ENCODE measurements around the gene BID. TPM values are rescaled to one million over a fixed set of nuclear protein-coding genes. Genes with fewer than 3 reads are reported as not detected.
A peak's percentile ranks its signal among the peaks of the same experiment; 100 is the strongest.

BID gene
- total RNA-seq, 2 donors from 2014 or later, result 20.1 to 24.4 TPM

- WGBS, 2 experiments (ENCODE audit: insufficient coverage in 1 of 2, insufficient read length in 1 of 2), result 89 to 96% methylated on average over 5 to 6 of the region's 6 CpGs
- Histone ChIP-seq H3K9ac (ENCODE audit: extremely low read depth, low read length, poor library complexity, severe bottlenecking) (no peak overlapping the region), H3K27ac (ENCODE audit: low read depth, low read length) (no peak overlapping the region), H3K36me3 (ENCODE audit: control insufficient read depth, insufficient read depth, low read length) (no peaks in the 10 kb centered on the region), H3K27me3 (ENCODE audit: control insufficient read depth, insufficient read depth, low read length, poor library complexity, severe bottlenecking) (no peaks in the 10 kb centered on the region), H3K4me3 (ENCODE audit: low read length) (no peak overlapping the region), H3K9me3 (ENCODE audit: control insufficient read depth, low read length) (no peaks in the 10 kb centered on the region), H3K4me1 (ENCODE audit: control insufficient read depth, insufficient read depth, low read length) (no peaks in the 10 kb centered on the region)
- Mint-ChIP-seq H3K36me3 (ENCODE audit: low read depth) (peaks cover 27% of the 10 kb centered on the region), H3K27ac (no peak overlapping the region), H3K4me1 (no peaks in the 10 kb centered on the region), H3K9me3 (no peaks in the 10 kb centered on the region), H3K27me3 (ENCODE audit: insufficient read depth) (no peaks in the 10 kb centered on the region), H3K4me3 (no peak overlapping the region)
- TF ChIP-seq CTCF (conservative IDR thresholded peaks at IDR 0.05), result no peak
- DNase-seq, result no peak
Observed at GRCh38 chr22:17814084-17814483, 39.8 kb upstream of the BID start.

- no peaks in the 10 kb centered on the region for H3K27me3 ChIP-seq (ENCODE audit: control insufficient read depth, insufficient read depth, low read length, poor library complexity, severe bottlenecking)
- H3K9ac ChIP-seq (ENCODE audit: extremely low read depth, low read length, poor library complexity, severe bottlenecking), result no peak overlapping the region
- WGBS, 2 experiments (ENCODE audit: insufficient coverage in 1 of 2, insufficient read length in 1 of 2), result 94 to 100% methylated on average over 4 of the region's 4 CpGs
- Mint-ChIP-seq H3K36me3 (ENCODE audit: low read depth) (peaks cover 42% of the 10 kb centered on the region), H3K27me3 (ENCODE audit: insufficient read depth) (no peaks in the 10 kb centered on the region), H3K27ac (peak overlapping the region; percentile 58), H3K4me3 (no peak overlapping the region), H3K4me1 (no peaks in the 10 kb centered on the region), H3K9me3 (no peaks in the 10 kb centered on the region)
- H3K27ac ChIP-seq (ENCODE audit: low read depth, low read length), result no peak overlapping the region
- DNase-seq, result no peak
- H3K4me3 ChIP-seq (ENCODE audit: low read length), result no peak overlapping the region
- no peaks in the 10 kb centered on the region for H3K9me3 ChIP-seq (ENCODE audit: control insufficient read depth, low read length)
- no peaks in the 10 kb centered on the region for H3K4me1 ChIP-seq (ENCODE audit: control insufficient read depth, insufficient read depth, low read length)
- peaks cover 2% of the 10 kb centered on the region for H3K36me3 ChIP-seq (ENCODE audit: control insufficient read depth, insufficient read depth, low read length)
- TF ChIP-seq CTCF (conservative IDR thresholded peaks at IDR 0.05), result no peak
Observed at GRCh38 chr22:17811119-17811518, 36.9 kb upstream of the BID start.

GRCh38 chr22:17810570-17811116 is 36.4 kb upstream of the BID start:
- peaks cover 5% of the 10 kb centered on the region for H3K36me3 ChIP-seq (ENCODE audit: control insufficient read depth, insufficient read depth, low read length)
- Mint-ChIP-seq H3K27me3 (ENCODE audit: insufficient read depth) (no peaks in the 10 kb centered on the region), H3K27ac (peak overlapping the region; percentile 58), H3K4me3 (no peak overlapping the region), H3K4me1 (no peaks in the 10 kb centered on the region), H3K9me3 (no peaks in the 10 kb centered on the region), H3K36me3 (ENCODE audit: low read depth) (peaks cover 41% of the 10 kb centered on the region)
- no peaks in the 10 kb centered on the region for H3K27me3 ChIP-seq (ENCODE audit: control insufficient read depth, insufficient read depth, low read length, poor library complexity, severe bottlenecking)
- no peaks in the 10 kb centered on the region for H3K4me1 ChIP-seq (ENCODE audit: control insufficient read depth, insufficient read depth, low read length)
- no peak overlapping the region for H3K4me3 ChIP-seq (ENCODE audit: low read length)
- no peak overlapping the region for H3K9ac ChIP-seq (ENCODE audit: extremely low read depth, low read length, poor library complexity, severe bottlenecking)
- no peak for TF ChIP-seq CTCF (conservative IDR thresholded peaks at IDR 0.05)
- DNase-seq, result no peak
- no peak overlapping the region for H3K27ac ChIP-seq (ENCODE audit: low read depth, low read length)
- WGBS, 2 experiments (ENCODE audit: insufficient coverage in 1 of 2, insufficient read length in 1 of 2), result 94 to 96% methylated on average over 9 to 12 of the region's 12 CpGs
- H3K9me3 ChIP-seq (ENCODE audit: control insufficient read depth, low read length), result no peaks in the 10 kb centered on the region
